ENCODE results near the gene KCNQ1. TPM values are rescaled to one million over a fixed set of nuclear protein-coding genes. Genes with fewer than 3 reads are reported as not detected.
A peak's percentile ranks its signal among the peaks of the same experiment; 100 is the strongest.

KCNQ1 gene
- total RNA-seq, 1 experiment from 2014 or later: 10.7 TPM

DNA sequence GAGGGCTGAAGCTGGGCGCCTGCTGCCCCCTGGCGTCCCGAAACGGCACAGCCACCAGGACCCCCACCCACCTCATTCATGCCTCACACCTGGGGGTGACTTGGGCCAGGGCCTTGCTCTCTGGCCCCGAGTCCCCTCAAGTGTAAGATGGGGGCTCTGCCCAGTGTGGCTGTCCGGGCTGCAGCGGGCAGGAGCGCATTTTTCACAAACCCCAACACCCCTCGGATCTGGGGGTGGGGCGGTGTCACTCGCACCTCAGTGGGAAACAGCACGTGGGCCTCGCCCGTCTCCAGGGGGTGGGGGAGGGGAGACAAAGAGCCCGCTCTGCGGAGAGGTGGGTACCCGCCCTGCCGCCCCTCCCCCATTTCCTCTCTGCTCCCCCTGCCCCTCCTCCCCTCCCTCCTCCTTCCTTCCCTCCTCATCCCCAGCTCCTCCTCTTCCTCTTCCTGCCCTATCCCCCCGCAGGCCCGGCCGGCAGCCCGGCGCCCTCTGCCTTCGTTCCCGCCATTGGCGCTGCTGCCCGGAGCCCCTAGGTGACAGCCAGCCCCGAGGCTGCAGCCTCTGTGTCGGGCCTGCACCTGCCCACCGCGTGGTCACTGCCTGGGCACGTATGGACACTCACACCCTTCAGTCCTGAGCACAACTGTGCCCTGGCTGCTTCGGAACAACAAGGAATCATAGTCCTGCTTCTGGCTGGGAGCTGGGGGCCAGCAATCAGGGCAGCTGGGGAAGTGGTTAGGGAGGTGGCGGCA is 447.6 kb downstream of the KCNQ1 start (continued):
- TF ChIP-seq, protein P1, sequence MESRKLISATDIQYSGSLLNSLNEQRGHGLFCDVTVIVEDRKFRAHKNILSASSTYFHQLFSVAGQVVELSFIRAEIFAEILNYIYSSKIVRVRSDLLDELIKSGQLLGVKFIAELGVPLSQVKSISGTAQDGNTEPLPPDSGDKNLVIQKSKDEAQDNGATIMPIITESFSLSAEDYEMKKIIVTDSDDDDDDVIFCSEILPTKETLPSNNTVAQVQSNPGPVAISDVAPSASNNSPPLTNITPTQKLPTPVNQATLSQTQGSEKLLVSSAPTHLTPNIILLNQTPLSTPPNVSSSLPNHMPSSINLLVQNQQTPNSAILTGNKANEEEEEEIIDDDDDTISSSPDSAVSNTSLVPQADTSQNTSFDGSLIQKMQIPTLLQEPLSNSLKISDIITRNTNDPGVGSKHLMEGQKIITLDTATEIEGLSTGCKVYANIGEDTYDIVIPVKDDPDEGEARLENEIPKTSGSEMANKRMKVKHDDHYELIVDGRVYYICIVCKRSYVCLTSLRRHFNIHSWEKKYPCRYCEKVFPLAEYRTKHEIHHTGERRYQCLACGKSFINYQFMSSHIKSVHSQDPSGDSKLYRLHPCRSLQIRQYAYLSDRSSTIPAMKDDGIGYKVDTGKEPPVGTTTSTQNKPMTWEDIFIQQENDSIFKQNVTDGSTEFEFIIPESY (IDR thresholded peaks at IDR 0.05; ENCODE audit: extremely low read depth, insufficient replicate concordance, low read length): no peak

DNA sequence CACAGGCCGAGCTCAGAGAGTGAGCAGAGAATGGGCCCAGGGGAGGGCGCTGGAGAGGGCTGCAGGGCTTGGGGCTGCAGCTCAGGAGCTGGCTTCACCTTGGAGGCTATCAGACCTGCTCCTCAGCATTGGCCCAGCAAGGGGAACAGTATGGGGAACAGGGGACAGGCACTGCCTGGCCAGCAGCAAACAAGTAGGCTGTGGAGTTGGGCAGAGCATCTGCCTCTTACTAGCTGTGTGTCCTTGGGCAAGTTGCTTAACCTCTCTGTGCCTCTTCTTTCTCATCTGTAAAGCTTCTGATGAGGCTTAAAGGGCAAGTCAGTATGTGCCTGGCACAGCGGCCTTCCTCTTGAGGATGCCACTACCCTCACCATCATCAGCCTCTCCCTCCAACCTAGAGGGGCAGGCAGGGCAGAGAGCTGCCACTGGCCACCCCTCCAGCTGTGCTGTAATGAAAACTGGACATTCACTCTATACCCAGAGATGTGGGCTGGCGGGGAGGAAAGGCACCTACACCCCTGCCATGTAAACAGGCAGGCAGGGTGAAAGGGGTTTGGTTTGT is 448.2 kb downstream of the KCNQ1 start:
- intact Hi-C loops (cut with micrococcal nuclease): loop anchor here (1.0 to 2.0 kb wide), 2 partner anchors 38 to 361 kb away; no protein-coding TSS in a partner anchor
- ChIA-PET CTCF (interaction anchor here (1.0 to 13.7 kb wide), 11 partner anchors 10 to 516 kb away, joined by 3 to 337 read pairs (median 5); partner anchors contain the start of genes CD81, PHLDA2 and TSSC4), POLR2A (interaction anchor here (0.9 to 5.0 kb wide), 5 partner anchors 8 to 359 kb away, joined by 4 to 50 read pairs (median 7); partner anchors contain the start of gene PHLDA2), RAD21 (ENCODE audit: low non-redundant PET in 1 of 2, low total read pairs in 2 of 2, uncharacterized antibody in 2 of 2, unreplicated experiment in 2 of 2) (interaction anchor here (0.7 to 6.4 kb wide), 7 partner anchors 19 to 360 kb away, joined by 3 to 85 read pairs (median 6); partner anchors contain the start of gene PHLDA2 (in 2 of the 2))
- Histone ChIP-seq H3K4me1 (ENCODE audit: control insufficient read depth in 1 of 2, insufficient read depth in 2 of 2, low read length in 2 of 2) (peaks cover 33 to 60% of the 10 kb centered on the region in 2 experiments), H3K36me3 (ENCODE audit: control insufficient read depth in 1 of 2, insufficient read depth in 2 of 2, low read length in 2 of 2) (no peaks in the 10 kb centered on the region), H3K27ac (ENCODE audit: low read depth, low read length) (peak overlapping the region; percentile 75), H3K4me2 (ENCODE audit: low read length) (peak overlapping the region; percentile 99), H3K9me2 (ENCODE audit: insufficient read depth) (no peaks in the 10 kb centered on the region), H3K79me2 (ENCODE audit: insufficient read depth, low read length) (no peaks in the 10 kb centered on the region), H2AFZ (ENCODE audit: low read depth, low read length, poor library complexity, severe bottlenecking) (no peak overlapping the region), H3K9me3 (ENCODE audit: control insufficient read depth in 1 of 2, insufficient read depth in 1 of 2, low read depth in 1 of 2, low read length in 2 of 2) (no peaks in the 10 kb centered on the region), H3K9ac (ENCODE audit: low read length) (peak overlapping the region; percentile 72), H3K4me3 (replicated peaks in 1 of 2; ENCODE audit: low read depth in 1 of 2, low read length in 2 of 2) (peak overlapping the region; percentile 50 to 72), H3K27me3 (ENCODE audit: insufficient read depth, low read length) (no peaks in the 10 kb centered on the region), H4K20me1 (ENCODE audit: insufficient read depth) (no peaks in the 10 kb centered on the region)
- no TSS peak for BruUV-seq (replicated peaks)
- DNase-seq (ENCODE audit: low read depth, low spot score): no peak
- peak; percentile 29 for ATAC-seq
- TF ChIP-seq, protein P2, sequence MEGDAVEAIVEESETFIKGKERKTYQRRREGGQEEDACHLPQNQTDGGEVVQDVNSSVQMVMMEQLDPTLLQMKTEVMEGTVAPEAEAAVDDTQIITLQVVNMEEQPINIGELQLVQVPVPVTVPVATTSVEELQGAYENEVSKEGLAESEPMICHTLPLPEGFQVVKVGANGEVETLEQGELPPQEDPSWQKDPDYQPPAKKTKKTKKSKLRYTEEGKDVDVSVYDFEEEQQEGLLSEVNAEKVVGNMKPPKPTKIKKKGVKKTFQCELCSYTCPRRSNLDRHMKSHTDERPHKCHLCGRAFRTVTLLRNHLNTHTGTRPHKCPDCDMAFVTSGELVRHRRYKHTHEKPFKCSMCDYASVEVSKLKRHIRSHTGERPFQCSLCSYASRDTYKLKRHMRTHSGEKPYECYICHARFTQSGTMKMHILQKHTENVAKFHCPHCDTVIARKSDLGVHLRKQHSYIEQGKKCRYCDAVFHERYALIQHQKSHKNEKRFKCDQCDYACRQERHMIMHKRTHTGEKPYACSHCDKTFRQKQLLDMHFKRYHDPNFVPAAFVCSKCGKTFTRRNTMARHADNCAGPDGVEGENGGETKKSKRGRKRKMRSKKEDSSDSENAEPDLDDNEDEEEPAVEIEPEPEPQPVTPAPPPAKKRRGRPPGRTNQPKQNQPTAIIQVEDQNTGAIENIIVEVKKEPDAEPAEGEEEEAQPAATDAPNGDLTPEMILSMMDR (IDR thresholded peaks at IDR 0.05 in 2 of 3, conservative IDR thresholded peaks at IDR 0.05 in 1 of 3; ENCODE audit: borderline replicate concordance in 1 of 3, insufficient read depth in 1 of 3, low read depth in 2 of 3, low read length in 2 of 3): peak in 2 of 3 experiments; percentile 44 to 59; a peak in 3 of 6 replicates
- TF ChIP-seq, protein P3, sequence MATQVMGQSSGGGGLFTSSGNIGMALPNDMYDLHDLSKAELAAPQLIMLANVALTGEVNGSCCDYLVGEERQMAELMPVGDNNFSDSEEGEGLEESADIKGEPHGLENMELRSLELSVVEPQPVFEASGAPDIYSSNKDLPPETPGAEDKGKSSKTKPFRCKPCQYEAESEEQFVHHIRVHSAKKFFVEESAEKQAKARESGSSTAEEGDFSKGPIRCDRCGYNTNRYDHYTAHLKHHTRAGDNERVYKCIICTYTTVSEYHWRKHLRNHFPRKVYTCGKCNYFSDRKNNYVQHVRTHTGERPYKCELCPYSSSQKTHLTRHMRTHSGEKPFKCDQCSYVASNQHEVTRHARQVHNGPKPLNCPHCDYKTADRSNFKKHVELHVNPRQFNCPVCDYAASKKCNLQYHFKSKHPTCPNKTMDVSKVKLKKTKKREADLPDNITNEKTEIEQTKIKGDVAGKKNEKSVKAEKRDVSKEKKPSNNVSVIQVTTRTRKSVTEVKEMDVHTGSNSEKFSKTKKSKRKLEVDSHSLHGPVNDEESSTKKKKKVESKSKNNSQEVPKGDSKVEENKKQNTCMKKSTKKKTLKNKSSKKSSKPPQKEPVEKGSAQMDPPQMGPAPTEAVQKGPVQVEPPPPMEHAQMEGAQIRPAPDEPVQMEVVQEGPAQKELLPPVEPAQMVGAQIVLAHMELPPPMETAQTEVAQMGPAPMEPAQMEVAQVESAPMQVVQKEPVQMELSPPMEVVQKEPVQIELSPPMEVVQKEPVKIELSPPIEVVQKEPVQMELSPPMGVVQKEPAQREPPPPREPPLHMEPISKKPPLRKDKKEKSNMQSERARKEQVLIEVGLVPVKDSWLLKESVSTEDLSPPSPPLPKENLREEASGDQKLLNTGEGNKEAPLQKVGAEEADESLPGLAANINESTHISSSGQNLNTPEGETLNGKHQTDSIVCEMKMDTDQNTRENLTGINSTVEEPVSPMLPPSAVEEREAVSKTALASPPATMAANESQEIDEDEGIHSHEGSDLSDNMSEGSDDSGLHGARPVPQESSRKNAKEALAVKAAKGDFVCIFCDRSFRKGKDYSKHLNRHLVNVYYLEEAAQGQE (IDR thresholded peaks at IDR 0.05; ENCODE audit: low read depth): no peak
- TF ChIP-seq CBX3 (IDR thresholded peaks at IDR 0.05; ENCODE audit: low read depth): no peak
- TF ChIP-seq POLR2A (IDR thresholded peaks at IDR 0.05; ENCODE audit: borderline replicate concordance, extremely low read depth, insufficient read depth, insufficient read length): no peak
